ENCODE results near the gene CACNA1F. TPM values are rescaled to one million over a fixed set of nuclear protein-coding genes. Genes with fewer than 3 reads are reported as not detected.

CACNA1F gene
- total RNA-seq, 1 donor from 2014 or later = 0.25 TPM

GRCh38 chrX:49187526-49187925 is 45.6 kb downstream of the CACNA1F start:
- no peak for DNase-seq (ENCODE audit: extremely low spot score in 2 of 2)
- Histone ChIP-seq H3K27me3 (no peaks in the 10 kb centered on the region), H3K9me3 (no peaks in the 10 kb centered on the region), H3K27ac (peak overlapping the region; percentile 76), H3K4me3 (no peak overlapping the region), H3K4me1 (peaks cover 22% of the 10 kb centered on the region), H3K36me3 (no peaks in the 10 kb centered on the region)
- intact Hi-C loops (cut with DNase I) = no loop called here
- TF ChIP-seq POLR2A (IDR thresholded peaks at IDR 0.05) (no peak), CTCF (IDR thresholded peaks at IDR 0.05) (no peak), POLR2AphosphoS5 (IDR thresholded peaks at IDR 0.05; ENCODE audit: insufficient read depth in 1 of 2, low read depth in 1 of 2) (no peak)

GRCh38 chrX:49187028-49187394 is 46.1 kb downstream of the CACNA1F start:
- H3K9me3 ChIP-seq = no peaks in the 10 kb centered on the region
- intact Hi-C loops (cut with DNase I) = no loop called here
- no peaks in the 10 kb centered on the region for H3K36me3 ChIP-seq
- H3K4me1 ChIP-seq = peaks cover 22% of the 10 kb centered on the region
- no peak for DNase-seq (ENCODE audit: extremely low spot score in 2 of 2)
- no peaks in the 10 kb centered on the region for H3K27me3 ChIP-seq
- no peak overlapping the region for H3K4me3 ChIP-seq
- TF ChIP-seq POLR2AphosphoS5 (IDR thresholded peaks at IDR 0.05; ENCODE audit: insufficient read depth in 1 of 2, low read depth in 1 of 2) (no peak), CTCF (IDR thresholded peaks at IDR 0.05) (no peak), POLR2A (IDR thresholded peaks at IDR 0.05) (no peak)
- H3K27ac ChIP-seq = peak overlapping the region; percentile 76

- peak within 1 kb of the TSS; percentile 76 for H3K27ac ChIP-seq
- TF ChIP-seq POLR2AphosphoS5 (IDR thresholded peaks at IDR 0.05; ENCODE audit: insufficient read depth in 1 of 2, low read depth in 1 of 2) (peak; percentile 74 to 88), POLR2A (IDR thresholded peaks at IDR 0.05) (peak in 1 of 2 donors; percentile 53), CTCF (IDR thresholded peaks at IDR 0.05) (peak in 1 of 3 experiments; percentile 19)
- H3K4me1 ChIP-seq = peaks cover 22% of the 10 kb centered on the region
- no peaks in the 10 kb centered on the region for H3K27me3 ChIP-seq
- no peak for DNase-seq (ENCODE audit: extremely low spot score in 2 of 2)
- H3K36me3 ChIP-seq = no peaks in the 10 kb centered on the region
- peak within 1 kb of the TSS; percentile 47 to 52 for H3K4me3 ChIP-seq
- no peaks in the 10 kb centered on the region for H3K9me3 ChIP-seq
- intact Hi-C loops (cut with DNase I) = no loop called here
Observed at GRCh38 chrX:49186125-49187027, 46.8 kb downstream of the CACNA1F start, which contains the start of gene PRICKLE3. Gene PRICKLE3, minus strand, starts transcription at chrX:49186373. Its CDS starts 76 bp downstream, at chrX:49186297.

- H3K36me3 ChIP-seq = no peaks in the 10 kb centered on the region
- H3K27ac ChIP-seq = peak overlapping the region; percentile 76
- no peaks in the 10 kb centered on the region for H3K9me3 ChIP-seq
- TF ChIP-seq POLR2AphosphoS5 (IDR thresholded peaks at IDR 0.05; ENCODE audit: insufficient read depth in 1 of 2, low read depth in 1 of 2) (peak; percentile 74 to 85), POLR2A (IDR thresholded peaks at IDR 0.05) (peak in 1 of 2 donors; percentile 58), CTCF (IDR thresholded peaks at IDR 0.05) (no peak)
- peak overlapping the region; percentile 33 to 47 for H3K4me3 ChIP-seq
- H3K4me1 ChIP-seq = peaks cover 17% of the 10 kb centered on the region
- intact Hi-C loops (cut with DNase I) = no loop called here
- H3K27me3 ChIP-seq = no peaks in the 10 kb centered on the region
- no peak for DNase-seq (ENCODE audit: extremely low spot score in 2 of 2)
Observed at GRCh38 chrX:49184294-49185281, 48.6 kb downstream of the CACNA1F start.
